Hepatocyte (in vitro differentiated cells): ENCODE measurements around the gene PRR4.

Experiments used
- EZH2 ChIP-seq: fragments of 200-600 bp; sonication (generic); IDR thresholded peaks from 2 replicates; pipeline ENCODE4 v1.6.1; 2016; ENCODE audit warnings: antibody characterized with exemption, mild to moderate bottlenecking, borderline replicate concordance
- EZH2phosphoT487 ChIP-seq: fragments of 200-600 bp; sonication (generic); IDR thresholded peaks from one replicate; pipeline ENCODE4 v1.6.1; 2018; ENCODE audit warnings: antibody characterized with exemption, mild to moderate bottlenecking, low read depth, moderate library complexity; ENCODE audit not compliant: unreplicated experiment, severe bottlenecking
- TF ChIP-seq, protein P1 (sequence below): fragments of 200-600 bp; sonication (generic); IDR thresholded peaks from 2 replicates; pipeline ENCODE4 v1.5.1; 2016; ENCODE audit warnings: antibody characterized with exemption, mild to moderate bottlenecking; ENCODE audit not compliant: poor library complexity

DNA sequence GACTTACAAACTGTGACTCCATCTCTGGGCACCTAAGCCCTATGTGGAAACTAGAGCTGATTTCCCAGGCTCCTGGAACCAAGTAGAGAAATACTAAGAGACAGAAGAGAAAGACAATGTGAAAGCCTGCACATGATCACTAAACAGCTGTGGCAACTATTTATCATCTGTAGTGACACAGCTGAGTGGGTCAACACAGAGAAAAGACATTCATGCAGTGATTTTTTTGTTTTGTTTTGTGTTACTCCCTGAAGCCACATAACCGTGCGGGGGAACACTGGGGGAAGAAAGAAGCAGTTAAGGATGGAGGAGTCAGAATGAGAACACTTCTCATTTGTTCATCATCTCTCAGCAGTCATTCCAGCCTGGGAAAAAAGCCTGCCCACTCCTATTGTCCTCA is 1.5 kb downstream of the PRR4 start:
- TF ChIP-seq, protein P1, sequence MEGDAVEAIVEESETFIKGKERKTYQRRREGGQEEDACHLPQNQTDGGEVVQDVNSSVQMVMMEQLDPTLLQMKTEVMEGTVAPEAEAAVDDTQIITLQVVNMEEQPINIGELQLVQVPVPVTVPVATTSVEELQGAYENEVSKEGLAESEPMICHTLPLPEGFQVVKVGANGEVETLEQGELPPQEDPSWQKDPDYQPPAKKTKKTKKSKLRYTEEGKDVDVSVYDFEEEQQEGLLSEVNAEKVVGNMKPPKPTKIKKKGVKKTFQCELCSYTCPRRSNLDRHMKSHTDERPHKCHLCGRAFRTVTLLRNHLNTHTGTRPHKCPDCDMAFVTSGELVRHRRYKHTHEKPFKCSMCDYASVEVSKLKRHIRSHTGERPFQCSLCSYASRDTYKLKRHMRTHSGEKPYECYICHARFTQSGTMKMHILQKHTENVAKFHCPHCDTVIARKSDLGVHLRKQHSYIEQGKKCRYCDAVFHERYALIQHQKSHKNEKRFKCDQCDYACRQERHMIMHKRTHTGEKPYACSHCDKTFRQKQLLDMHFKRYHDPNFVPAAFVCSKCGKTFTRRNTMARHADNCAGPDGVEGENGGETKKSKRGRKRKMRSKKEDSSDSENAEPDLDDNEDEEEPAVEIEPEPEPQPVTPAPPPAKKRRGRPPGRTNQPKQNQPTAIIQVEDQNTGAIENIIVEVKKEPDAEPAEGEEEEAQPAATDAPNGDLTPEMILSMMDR, result no peak
- TF ChIP-seq EZH2phosphoT487, result no peak
- TF ChIP-seq EZH2, result no peak
